H9 (cell line): Measurements from ENCODE around the gene IFNA13. TPM values are rescaled to one million over a fixed set of nuclear protein-coding genes. Genes with fewer than 3 reads are reported as not detected.
A peak's percentile ranks its signal among the peaks of the same experiment; 100 is the strongest.

Source experiments
- DNase-seq: peaks from one replicate; pipeline ENCODE4 v3.0.0-alpha.2; 2017
- H2AFZ ChIP-seq: one replicate; pipeline ENCODE4 v1.6.1; 2013; ENCODE audit warnings: mild to moderate bottlenecking, low read length, control low read depth, moderate library complexity
- H2AK5ac ChIP-seq: 2 replicates; pipeline ENCODE4 v1.6.1; 2013; ENCODE audit warnings: low read length, control low read depth, mixed read lengths; ENCODE audit not compliant: insufficient read length
- H2BK120ac ChIP-seq: one replicate; pipeline ENCODE4 v1.6.1; 2013; ENCODE audit warnings: low read depth, mild to moderate bottlenecking, low read length, control low read depth, inconsistent platforms; ENCODE audit not compliant: poor library complexity, severe bottlenecking
- H2BK12ac ChIP-seq: 2 replicates; pipeline ENCODE4 v1.6.1; 2013; ENCODE audit warnings: low read length, control low read depth, mixed read lengths, low read depth; ENCODE audit not compliant: insufficient read length
- H2BK15ac ChIP-seq: 2 replicates; pipeline ENCODE4 v1.6.1; 2013; ENCODE audit warnings: low read depth, low read length, control low read depth
- H2BK20ac ChIP-seq: one replicate; pipeline ENCODE4 v1.6.1; 2013; ENCODE audit warnings: low read depth, mild to moderate bottlenecking, low read length, control low read depth, inconsistent platforms; ENCODE audit not compliant: poor library complexity, severe bottlenecking
- H2BK5ac ChIP-seq: 2 replicates; pipeline ENCODE4 v1.6.1; 2013; ENCODE audit warnings: low read length, control low read depth, mixed read lengths; ENCODE audit not compliant: insufficient read length
- H3K14ac ChIP-seq: 2 replicates; pipeline ENCODE4 v1.6.1; 2013; ENCODE audit warnings: low read length, control low read depth; ENCODE audit not compliant: insufficient read depth
- H3K18ac ChIP-seq: 2 replicates; pipeline ENCODE4 v1.6.1; 2013; ENCODE audit warnings: low read depth, mild to moderate bottlenecking, mixed read lengths, low read length, control low read depth; ENCODE audit not compliant: insufficient read length
- H3K23ac ChIP-seq: 2 replicates; pipeline ENCODE4 v1.6.1; 2013; ENCODE audit warnings: low read length, control low read depth, mixed read lengths, low read depth; ENCODE audit not compliant: insufficient read length
- H3K23me2 ChIP-seq: 2 replicates; pipeline ENCODE4 v1.6.1; 2013; ENCODE audit warnings: low read depth, mild to moderate bottlenecking, mixed read lengths, low read length, control low read depth; ENCODE audit not compliant: insufficient read length, poor library complexity, severe bottlenecking
- H3K27ac ChIP-seq: 2 replicates; pipeline ENCODE4 v1.5.1; 2013; ENCODE audit warnings: low read length, control low read depth, mixed read lengths, low read depth; ENCODE audit not compliant: insufficient read length
- H3K27me3 ChIP-seq: 2 replicates; pipeline ENCODE4 v1.6.1; 2013; ENCODE audit warnings: low read length, control low read depth, inconsistent platforms; ENCODE audit not compliant: insufficient read depth
- H3K4ac ChIP-seq: 2 replicates; pipeline ENCODE4 v1.6.1; 2013; ENCODE audit warnings: low read depth, mild to moderate bottlenecking, control low read depth, inconsistent platforms, low read length, moderate library complexity
- H3K4me1 ChIP-seq: 2 replicates; pipeline ENCODE4 v1.6.1; 2013; ENCODE audit warnings: low read length, control low read depth, inconsistent platforms; ENCODE audit not compliant: insufficient read depth
- H3K4me2 ChIP-seq: 2 replicates; pipeline ENCODE4 v1.6.1; 2013; ENCODE audit warnings: low read length, control low read depth, mixed read lengths; ENCODE audit not compliant: insufficient read length, insufficient read depth
- H3K56ac ChIP-seq: 2 replicates; pipeline ENCODE4 v1.6.1; 2013; ENCODE audit warnings: low read depth, mild to moderate bottlenecking, mixed read lengths, low read length, control low read depth; ENCODE audit not compliant: insufficient read length
- H3K79me1 ChIP-seq: 2 replicates; pipeline ENCODE4 v1.6.1; 2013; ENCODE audit warnings: low read depth, mild to moderate bottlenecking, moderate library complexity, low read length, control low read depth, inconsistent platforms; ENCODE audit not compliant: insufficient read depth, poor library complexity, severe bottlenecking
- H3K79me2 ChIP-seq: 2 replicates; pipeline ENCODE4 v1.6.1; 2013; ENCODE audit warnings: low read length, control low read depth, inconsistent platforms; ENCODE audit not compliant: insufficient read depth
- H3K9ac ChIP-seq: 2 replicates; pipeline ENCODE4 v1.6.1; 2013; ENCODE audit warnings: low read length, control low read depth, mixed read lengths; ENCODE audit not compliant: insufficient read length; ENCODE audit errors: extremely low read depth
- H3K9me3 ChIP-seq: one replicate; pipeline ENCODE4 v1.6.1; 2013; ENCODE audit warnings: low read depth, low read length, inconsistent platforms; ENCODE audit not compliant: control insufficient read depth
- H3T11ph ChIP-seq: one replicate; pipeline ENCODE4 v1.6.1; 2013; ENCODE audit warnings: mild to moderate bottlenecking, low read length, control low read depth, inconsistent platforms
- H4K20me1 ChIP-seq: one replicate; pipeline ENCODE4 v1.6.1; 2013; ENCODE audit not compliant: control insufficient read depth, insufficient read length, insufficient read depth
- H4K5ac ChIP-seq: 2 replicates; pipeline ENCODE4 v1.6.1; 2013; ENCODE audit warnings: low read depth, mild to moderate bottlenecking, mixed read lengths, low read length, control low read depth; ENCODE audit not compliant: insufficient read length
- H4K8ac ChIP-seq: replicated peaks from 2 replicates; pipeline ENCODE4 v1.6.1; 2013; ENCODE audit warnings: low read length, control low read depth, mixed read lengths, low read depth; ENCODE audit not compliant: insufficient read length
- H4K91ac ChIP-seq: 2 replicates; pipeline ENCODE4 v1.6.1; 2013; ENCODE audit warnings: low read depth, mild to moderate bottlenecking, moderate library complexity, mixed read lengths, low read length, control low read depth; ENCODE audit not compliant: insufficient read length
- H3K27ac Mint-ChIP-seq, 3 experiments: 2 replicates in 2 of 3; 3 replicates in 1 of 3; pipeline ENCODE4 v1.8.0; 2020 to 2021; ENCODE audit warnings: mixed read lengths in 3 of 3, mild to moderate bottlenecking in 1 of 3, moderate library complexity in 1 of 3
- H3K27me3 Mint-ChIP-seq: 2 replicates; pipeline ENCODE4 v1.8.0; 2021; ENCODE audit warnings: low read depth, mild to moderate bottlenecking, moderate library complexity, mixed read lengths
- H3K36me3 Mint-ChIP-seq, 3 experiments: 2 replicates in 2 of 3; 3 replicates in 1 of 3; pipeline ENCODE4 v1.8.0; 2020 to 2021; ENCODE audit warnings: low read depth in 3 of 3, mixed read lengths in 3 of 3; ENCODE audit not compliant: insufficient read depth in 1 of 3
- H3K4me1 Mint-ChIP-seq, 2 experiments: 2 replicates each; pipeline ENCODE4 v1.8.0; 2020; ENCODE audit warnings: mixed read lengths in 2 of 2
- H3K4me3 Mint-ChIP-seq, 2 experiments: 2 replicates in 1 of 2; 3 replicates in 1 of 2; pipeline ENCODE4 v1.8.0; 2020 to 2021; ENCODE audit warnings: mild to moderate bottlenecking in 2 of 2, mixed read lengths in 2 of 2, moderate library complexity in 1 of 2
- H3K9me3 Mint-ChIP-seq, 2 experiments: 2 replicates in 1 of 2; 3 replicates in 1 of 2; pipeline ENCODE4 v1.8.0; 2020; ENCODE audit warnings: mild to moderate bottlenecking in 2 of 2, mixed read lengths in 2 of 2, moderate library complexity in 1 of 2
- CTCF ChIP-seq: fragments of 200-600 bp; sonication (generic); conservative IDR thresholded peaks from 3 replicates; pipeline ENCODE4 v1.8.0; 2021; ENCODE audit warnings: antibody characterized with exemption, mild to moderate bottlenecking
- WGBS: extraction: QIAGEN DNeasy Blood & Tissue Kit; methylation state at CpG from one replicate; pipeline ENCODE4 v1.1.7; 2013; ENCODE audit warnings: missing lambda C conversion rate, low lambda C conversion rate, mixed read lengths; ENCODE audit not compliant: insufficient read length; ENCODE audit errors: extremely low coverage; 5-methylcytosine and 5-hydroxymethylcytosine counted together
- total RNA-seq: library from RNA; stranded (reverse); gene quantifications from 2 replicates; pipeline ENCODE4 v1.2.1, GENCODE V29; 2021

IFNA13 gene
- total RNA-seq, 1 experiment from 2014 or later, result not detected

GRCh38 chr9:21395778-21396717 lies 28.2 kb upstream of the IFNA13 start:
- no peaks in the 10 kb centered on the region for H4K20me1 ChIP-seq
- H3K9me3 ChIP-seq, result no peaks in the 10 kb centered on the region
- H3K27ac ChIP-seq, result no peak overlapping the region
- Mint-ChIP-seq H3K4me1 (peaks cover 2 to 5% of the 10 kb centered on the region in 2 experiments; a peak in 2 of 4 replicates), H3K9me3 (no peaks in the 10 kb centered on the region; a peak in 1 of 5 replicates), H3K27me3 (peaks cover 65% of the 10 kb centered on the region), H3K4me3 (peak overlapping the region; percentile 52 to 68), H3K27ac (no peak overlapping the region; a peak in 1 of 7 replicates), H3K36me3 (no peaks in the 10 kb centered on the region)
- peak; percentile 95 for TF ChIP-seq CTCF
- no peak overlapping the region for H4K8ac ChIP-seq
- H2BK12ac ChIP-seq, result no peak overlapping the region
- H2BK5ac ChIP-seq, result no peak overlapping the region
- no peak overlapping the region for H2AFZ ChIP-seq
- no peaks in the 10 kb centered on the region for H3K27me3 ChIP-seq
- H3T11ph ChIP-seq, result no peak overlapping the region
- no peak overlapping the region for H3K9ac ChIP-seq
- H3K79me1 ChIP-seq, result no peaks in the 10 kb centered on the region
- no CpG with 5 or more reads among the region's 40 CpGs for WGBS
- H4K5ac ChIP-seq, result no peak overlapping the region
- no peaks in the 10 kb centered on the region for H3K79me2 ChIP-seq
- H3K4ac ChIP-seq, result no peak overlapping the region
- H3K18ac ChIP-seq, result no peak overlapping the region
- DNase-seq, result peak; percentile 77
- no peaks in the 10 kb centered on the region for H3K4me1 ChIP-seq
- H2BK120ac ChIP-seq, result no peak overlapping the region
- no peak overlapping the region for H3K56ac ChIP-seq
- H3K14ac ChIP-seq, result no peak overlapping the region
- H3K23me2 ChIP-seq, result no peaks in the 10 kb centered on the region
- H2BK15ac ChIP-seq, result no peak overlapping the region
- H2BK20ac ChIP-seq, result no peak overlapping the region
- H3K4me2 ChIP-seq, result peak overlapping the region; percentile 46
- no peak overlapping the region for H2AK5ac ChIP-seq
- no peak overlapping the region for H4K91ac ChIP-seq
- H3K23ac ChIP-seq, result no peak overlapping the region
